ENCODE data around the gene THBS3. TPM values are rescaled to one million over a fixed set of nuclear protein-coding genes. Genes with fewer than 3 reads are reported as not detected.

The THBS3 gene
- polyA plus RNA-seq, 6 donors from 2014 or later = 1.1 to 3.9 (median 2.2) TPM

DNA sequence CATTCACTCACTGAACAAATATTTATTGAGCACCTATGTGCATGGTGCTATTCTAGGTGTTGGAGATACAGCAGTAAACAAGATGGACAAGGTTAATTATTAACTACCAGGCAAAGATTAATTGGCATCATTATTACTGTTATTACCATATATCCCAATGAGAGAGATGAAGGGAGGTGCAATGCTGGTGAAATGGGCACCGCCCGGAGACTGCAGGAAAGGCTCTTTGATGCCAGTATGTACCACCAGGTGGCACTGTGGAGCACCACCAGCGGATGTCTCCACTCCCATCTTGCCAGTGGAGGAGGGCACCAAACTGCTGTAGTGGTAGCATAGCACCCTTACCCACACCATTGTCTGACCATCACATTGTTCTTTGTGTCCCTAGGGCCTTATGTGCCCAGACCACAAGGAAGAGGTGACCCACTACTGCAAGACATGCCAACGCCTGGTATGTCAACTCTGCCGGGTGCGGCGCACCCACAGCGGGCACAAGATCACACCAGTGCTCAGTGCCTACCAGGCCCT is 31.1 kb downstream of the THBS3 start:
- H3K27ac Mint-ChIP-seq = peak overlapping the region in 1 of 6 donors; percentile 35
- no peaks in the 10 kb centered on the region for H3K9me3 Mint-ChIP-seq
- no peaks in the 10 kb centered on the region for H3K27me3 Mint-ChIP-seq
- H3K36me3 Mint-ChIP-seq = no peaks in the 10 kb centered on the region
- H3K4me1 Mint-ChIP-seq = peaks cover 41% of the 10 kb centered on the region in 3 donors
- peak; percentile 75 for DNase-seq
- ATAC-seq (ENCODE audit: low read depth in 2 of 2) = peak; percentile 35 to 52
- H3K4me3 Mint-ChIP-seq = peak overlapping the region in 2 of 8 donors; percentile 32 to 76

DNA sequence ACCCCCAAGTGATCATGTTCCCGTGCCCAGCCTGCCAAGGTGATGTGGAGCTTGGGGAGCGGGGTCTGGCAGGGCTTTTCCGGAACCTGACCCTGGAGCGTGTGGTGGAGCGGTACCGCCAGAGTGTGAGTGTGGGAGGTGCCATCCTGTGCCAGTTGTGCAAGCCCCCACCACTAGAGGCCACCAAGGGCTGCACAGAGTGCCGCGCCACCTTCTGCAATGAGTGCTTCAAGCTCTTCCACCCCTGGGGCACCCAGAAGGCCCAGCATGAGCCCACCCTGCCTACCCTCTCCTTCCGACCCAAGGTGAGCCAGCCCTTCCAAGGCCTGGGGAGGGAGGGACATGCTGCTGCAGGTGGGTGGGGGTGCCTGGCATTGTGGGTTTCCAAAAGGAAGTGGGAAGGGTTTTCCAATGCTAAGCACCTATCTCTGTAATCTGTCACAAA is 31.7 kb downstream of the THBS3 start:
- no peaks in the 10 kb centered on the region for H3K9me3 Mint-ChIP-seq
- H3K4me3 Mint-ChIP-seq = peak overlapping the region in 1 of 8 donors; percentile 76
- no peaks in the 10 kb centered on the region for H3K36me3 Mint-ChIP-seq
- ATAC-seq (ENCODE audit: low read depth in 2 of 2) = no peak
- DNase-seq = no peak
- H3K27me3 Mint-ChIP-seq = no peaks in the 10 kb centered on the region
- no peak overlapping the region for H3K27ac Mint-ChIP-seq
- H3K4me1 Mint-ChIP-seq = peaks cover 41 to 43% (median 41%) of the 10 kb centered on the region in 3 donors

DNA sequence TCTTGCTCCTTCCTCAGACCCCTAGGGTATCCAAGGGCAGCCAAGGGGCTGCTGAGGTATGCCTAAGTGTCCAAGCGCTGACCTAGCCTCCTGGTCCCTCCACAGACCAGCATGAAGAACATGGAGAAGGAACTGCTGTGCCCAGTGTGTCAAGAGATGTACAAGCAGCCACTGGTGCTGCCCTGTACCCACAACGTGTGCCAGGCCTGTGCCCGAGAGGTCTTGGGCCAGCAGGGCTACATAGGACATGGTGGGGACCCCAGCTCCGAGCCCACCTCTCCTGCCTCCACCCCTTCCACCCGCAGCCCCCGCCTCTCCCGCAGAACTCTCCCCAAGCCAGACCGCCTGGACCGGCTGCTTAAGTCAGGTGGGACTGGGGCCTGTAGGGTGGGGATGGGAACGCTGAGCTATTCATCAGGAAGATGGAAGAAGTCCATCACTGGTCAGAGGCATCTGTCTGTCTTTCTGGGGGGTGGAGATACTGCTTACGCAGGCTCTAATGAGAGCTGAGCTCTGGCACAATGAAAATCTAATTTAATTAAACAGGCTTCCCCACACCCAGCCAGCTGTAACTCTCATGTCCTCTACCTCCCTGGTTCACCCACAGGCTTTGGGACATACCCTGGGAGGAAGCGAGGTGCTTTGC is 32.3 kb downstream of the THBS3 start:
- DNase-seq (no peak), ATAC-seq (ENCODE audit: low read depth in 2 of 2) (no peak)
- Mint-ChIP-seq H3K4me1 (peaks cover 41 to 44% (median 41%) of the 10 kb centered on the region in 3 donors), H3K9me3 (no peaks in the 10 kb centered on the region), H3K27ac (peak overlapping the region in 1 of 6 donors; percentile 68), H3K36me3 (no peaks in the 10 kb centered on the region), H3K27me3 (no peaks in the 10 kb centered on the region), H3K4me3 (peak overlapping the region in 6 of 8 donors; percentile 43 to 97 (median 65))

DNA sequence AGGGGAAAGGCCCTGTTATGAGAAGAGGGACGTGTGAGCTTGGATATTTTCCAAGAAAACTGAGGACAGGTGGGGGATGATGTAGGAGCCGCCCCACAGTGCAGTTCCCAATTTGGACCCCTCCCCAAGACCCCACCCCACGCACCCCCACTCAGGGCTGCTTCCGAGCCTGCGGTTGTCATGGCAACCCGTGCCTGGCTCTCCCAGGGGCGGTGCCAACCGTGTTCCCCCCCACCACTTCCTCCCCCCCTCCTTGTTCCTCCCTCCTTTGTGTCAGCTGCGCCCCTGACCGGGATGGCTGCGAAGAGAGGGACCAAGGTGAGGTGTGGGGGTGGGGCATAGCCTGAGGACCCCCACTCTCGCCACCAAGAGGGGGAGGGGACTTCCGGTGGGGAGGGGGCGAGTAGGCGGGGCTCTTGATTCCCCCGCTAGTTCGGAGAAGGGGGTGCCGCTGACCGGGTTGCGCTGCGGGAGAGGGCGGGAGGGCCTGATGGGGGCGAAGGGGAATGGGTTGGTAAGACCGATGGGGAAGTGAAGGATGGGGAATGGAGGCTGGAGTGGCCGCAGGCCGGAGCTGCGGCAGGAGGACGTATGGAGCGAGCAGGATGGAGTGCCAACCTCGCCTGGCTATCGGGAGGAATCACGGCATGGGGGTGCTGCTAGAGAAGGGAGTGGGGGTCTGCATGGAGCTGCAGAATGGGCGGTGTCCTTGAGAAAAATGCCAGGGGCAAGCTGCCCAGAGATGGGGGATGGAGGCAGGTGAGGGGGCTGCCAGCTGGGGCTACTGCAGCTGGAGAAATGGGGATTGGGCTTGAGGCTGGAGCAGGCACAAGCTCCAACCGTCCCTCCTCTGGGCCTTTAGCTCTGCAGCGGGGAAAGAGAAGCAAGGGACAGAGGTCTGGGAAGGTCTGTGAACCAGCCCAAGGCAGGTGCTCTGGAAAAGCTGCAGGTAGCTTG is 33.1 kb downstream of the THBS3 start:
- Mint-ChIP-seq H3K4me3 (peak overlapping the region; percentile 88 to 100 (median 98)), H3K27ac (peak overlapping the region in 3 of 6 donors; percentile 57 to 97 (median 66)), H3K27me3 (no peaks in the 10 kb centered on the region), H3K9me3 (no peaks in the 10 kb centered on the region), H3K4me1 (peaks cover 41 to 46% (median 42%) of the 10 kb centered on the region in 3 donors), H3K36me3 (peaks cover 0 to 2% of the 10 kb centered on the region in 2 donors)
- ATAC-seq (ENCODE audit: low read depth in 2 of 2) = no peak
- DNase-seq = no peak

DNA sequence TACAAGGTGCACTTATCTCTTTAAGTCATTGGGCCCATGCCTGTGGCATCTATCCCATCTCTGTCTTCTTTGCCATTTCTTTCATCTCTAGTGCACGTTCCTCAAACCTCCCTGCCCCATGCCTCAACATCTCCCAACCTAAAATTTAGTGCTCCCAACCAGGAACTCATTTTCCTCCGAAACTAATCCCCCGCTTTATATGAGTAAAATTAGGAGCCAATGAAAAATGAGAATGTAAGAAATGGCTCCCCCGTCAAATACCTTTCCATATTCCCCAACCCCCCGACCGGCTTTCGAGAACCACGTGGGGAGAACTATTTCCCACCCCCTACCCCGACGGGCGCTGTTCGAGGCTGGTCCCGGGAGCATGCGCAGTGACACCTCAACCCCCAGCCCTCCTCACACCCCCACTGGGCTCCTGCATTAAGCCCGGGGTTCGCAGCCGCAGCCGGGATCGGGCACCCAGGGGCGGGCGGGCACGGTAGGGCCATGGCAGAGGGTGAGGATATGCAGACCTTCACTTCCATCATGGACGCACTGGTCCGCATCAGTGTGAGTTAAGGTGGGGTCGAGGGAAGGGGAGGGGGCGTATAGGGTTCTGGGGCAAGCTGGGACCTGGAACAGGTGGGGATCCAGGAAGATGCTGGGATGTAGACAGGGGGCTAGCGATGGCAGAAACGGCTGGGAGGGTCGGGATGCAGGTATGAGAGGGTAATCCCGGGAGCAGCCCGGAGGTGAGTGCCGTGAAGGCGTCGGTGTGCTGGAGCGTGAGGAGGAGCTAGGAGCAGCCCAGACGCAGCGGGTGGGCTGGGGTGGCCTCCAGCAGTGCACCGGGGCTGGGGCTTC is 34.0 kb downstream of the THBS3 start, which contains the start of gene TRIM46:
Gene TRIM46, plus strand, starts transcription at position 372 of the 846 bp plus-strand sequence. Its CDS starts 118 bp downstream, at position 490.
- DNase-seq = no peak

DNA sequence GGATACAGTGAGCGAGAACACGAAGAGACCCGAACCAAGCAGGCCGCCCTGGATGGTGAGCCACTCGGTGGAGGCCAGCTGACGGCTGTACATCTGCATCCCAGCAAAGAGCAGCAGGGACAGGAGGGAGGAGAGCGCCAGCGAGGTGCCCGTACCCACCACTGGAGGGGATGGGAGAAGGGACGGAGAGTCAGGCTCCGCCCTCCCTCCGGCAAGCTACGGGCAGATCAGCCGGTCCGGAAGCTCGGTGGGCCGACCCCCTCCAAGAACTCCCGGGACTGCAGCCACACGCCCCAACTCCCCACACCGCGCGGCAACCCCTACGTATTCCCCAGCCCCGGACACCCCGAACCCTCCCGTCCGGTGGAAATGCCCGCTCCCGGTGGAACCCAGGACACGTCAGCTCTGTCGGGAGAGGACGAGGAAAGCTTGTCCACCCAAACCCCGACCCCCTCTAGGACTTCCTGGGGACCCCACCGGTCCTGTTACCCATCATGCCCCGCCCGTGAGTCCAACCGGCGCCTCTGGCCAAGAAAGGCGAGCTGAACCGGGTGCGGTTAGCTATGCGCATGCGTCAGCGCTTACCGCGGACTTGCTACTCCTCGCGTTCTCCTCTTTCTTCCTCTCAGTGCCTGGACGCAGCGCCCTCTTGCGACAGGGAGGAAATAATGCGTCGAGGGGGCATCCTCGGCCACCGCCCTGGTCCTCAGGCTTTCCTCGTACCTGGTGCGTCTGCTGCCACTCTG is 34.8 kb downstream of the THBS3 start, which contains the start of gene KRTCAP2:
Gene KRTCAP2, minus strand, starts transcription at position 573 of the 746 bp plus-strand sequence. Its CDS starts 80 bp downstream, at position 493.
- DNase-seq (peak; percentile 91), ATAC-seq (ENCODE audit: low read depth in 2 of 2) (peak; percentile 78)
- H3K27me3 Mint-ChIP-seq = no peaks in the 10 kb centered on the region
- peak within 1 kb of the TSS; percentile 96 to 99 (median 98) for H3K27ac Mint-ChIP-seq
- H3K36me3 Mint-ChIP-seq = peaks cover 5 to 9% of the 10 kb centered on the region in 2 donors
- no peaks in the 10 kb centered on the region for H3K9me3 Mint-ChIP-seq
- peak within 1 kb of the TSS; percentile 88 to 100 (median 98) for H3K4me3 Mint-ChIP-seq
- peaks cover 42 to 47% (median 42%) of the 10 kb centered on the region in 3 donors for H3K4me1 Mint-ChIP-seq

More for the DNA sequence above, 34.0 kb downstream of the THBS3 start, which contains the start of gene TRIM46:
- ATAC-seq (ENCODE audit: low read depth in 2 of 2) = peak; percentile 3 to 11
- Mint-ChIP-seq H3K9me3 (no peaks in the 10 kb centered on the region), H3K4me1 (peaks cover 41 to 46% (median 41%) of the 10 kb centered on the region in 3 donors), H3K4me3 (peak within 1 kb of the TSS; percentile 88 to 100 (median 98)), H3K27me3 (no peaks in the 10 kb centered on the region), H3K36me3 (peaks cover 5 to 9% of the 10 kb centered on the region in 2 donors), H3K27ac (peak within 1 kb of the TSS; percentile 96 to 99 (median 98))

DNA sequence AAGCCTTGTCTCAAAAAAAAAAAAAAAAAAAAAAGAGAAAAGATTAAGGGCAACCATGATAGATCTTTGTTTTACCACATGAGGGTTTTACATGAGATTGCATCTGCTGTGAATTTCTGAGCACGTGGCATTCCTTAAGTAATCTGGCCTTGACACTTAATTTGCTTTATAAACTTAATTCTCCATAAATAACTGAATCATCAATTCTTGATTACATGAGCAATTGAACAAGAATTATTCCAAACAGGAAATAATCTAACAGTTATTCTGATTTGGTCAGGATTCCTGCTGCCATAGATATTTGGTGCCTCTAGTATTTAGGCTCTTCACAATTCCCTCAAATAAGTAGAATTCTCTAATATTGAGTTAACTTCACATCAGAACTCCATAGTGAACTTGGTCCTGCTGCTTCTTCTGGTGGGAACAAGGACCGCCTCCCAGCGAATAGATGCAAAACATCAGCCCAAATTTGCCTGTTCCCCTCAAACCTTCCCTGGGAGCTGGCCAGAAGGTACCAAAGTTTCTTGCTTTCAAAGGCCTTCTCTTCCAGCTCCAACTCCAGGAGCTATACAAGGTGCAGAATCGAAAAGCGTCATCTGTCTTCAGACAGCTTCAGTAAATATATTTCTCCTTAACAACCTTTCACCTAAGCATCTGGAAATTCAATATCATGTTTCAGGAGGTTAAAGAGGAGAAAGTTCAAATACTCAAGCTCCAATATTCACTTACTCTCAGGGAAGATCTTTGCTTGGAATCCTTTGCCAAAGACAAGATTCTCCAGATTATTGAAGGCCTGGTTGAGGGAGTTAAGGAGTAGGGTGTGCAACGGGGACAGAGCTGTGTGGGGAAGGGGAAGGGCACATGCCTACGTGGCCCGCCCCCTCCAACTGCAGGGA is 35.6 kb downstream of the THBS3 start:
- Mint-ChIP-seq H3K27me3 (no peaks in the 10 kb centered on the region), H3K4me1 (peaks cover 49 to 53% (median 51%) of the 10 kb centered on the region in 3 donors), H3K9me3 (no peaks in the 10 kb centered on the region), H3K36me3 (peaks cover 5 to 9% of the 10 kb centered on the region in 2 donors), H3K4me3 (peak overlapping the region; percentile 88 to 100 (median 98)), H3K27ac (peak overlapping the region; percentile 94 to 99 (median 98))
- ATAC-seq (ENCODE audit: low read depth in 2 of 2) = peak; percentile 23 to 26
- DNase-seq = no peak

DNA sequence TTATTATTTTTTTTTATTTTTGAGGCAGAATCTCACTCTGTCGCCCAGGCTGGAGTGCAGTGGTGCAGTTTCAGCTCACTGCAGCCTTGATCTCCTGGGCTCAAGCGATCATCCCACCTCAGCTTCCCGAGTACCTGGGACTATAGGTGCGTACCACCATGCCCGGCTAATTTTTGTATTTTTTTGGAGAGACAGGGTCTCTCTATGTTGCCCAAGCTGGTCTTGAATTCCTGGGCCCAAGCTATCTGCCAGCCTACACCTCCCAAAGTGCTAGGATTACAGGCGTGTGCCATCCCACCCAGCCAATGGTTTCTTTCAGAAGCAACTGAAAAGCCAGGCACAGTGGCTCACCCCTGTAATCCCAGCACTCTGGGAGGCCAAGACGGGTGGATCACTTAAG is 36.9 kb downstream of the THBS3 start:
- ATAC-seq (ENCODE audit: low read depth in 2 of 2) (no peak), DNase-seq (no peak)
- H3K4me3 Mint-ChIP-seq = peak overlapping the region in 3 of 8 donors; percentile 88 to 100 (median 99)
- peaks cover 5 to 9% of the 10 kb centered on the region in 2 donors for H3K36me3 Mint-ChIP-seq
- H3K27me3 Mint-ChIP-seq = no peaks in the 10 kb centered on the region
- peak overlapping the region in 1 of 6 donors; percentile 19 for H3K27ac Mint-ChIP-seq
- H3K9me3 Mint-ChIP-seq = no peaks in the 10 kb centered on the region
- peaks cover 49 to 53% (median 49%) of the 10 kb centered on the region in 3 donors for H3K4me1 Mint-ChIP-seq

DNA sequence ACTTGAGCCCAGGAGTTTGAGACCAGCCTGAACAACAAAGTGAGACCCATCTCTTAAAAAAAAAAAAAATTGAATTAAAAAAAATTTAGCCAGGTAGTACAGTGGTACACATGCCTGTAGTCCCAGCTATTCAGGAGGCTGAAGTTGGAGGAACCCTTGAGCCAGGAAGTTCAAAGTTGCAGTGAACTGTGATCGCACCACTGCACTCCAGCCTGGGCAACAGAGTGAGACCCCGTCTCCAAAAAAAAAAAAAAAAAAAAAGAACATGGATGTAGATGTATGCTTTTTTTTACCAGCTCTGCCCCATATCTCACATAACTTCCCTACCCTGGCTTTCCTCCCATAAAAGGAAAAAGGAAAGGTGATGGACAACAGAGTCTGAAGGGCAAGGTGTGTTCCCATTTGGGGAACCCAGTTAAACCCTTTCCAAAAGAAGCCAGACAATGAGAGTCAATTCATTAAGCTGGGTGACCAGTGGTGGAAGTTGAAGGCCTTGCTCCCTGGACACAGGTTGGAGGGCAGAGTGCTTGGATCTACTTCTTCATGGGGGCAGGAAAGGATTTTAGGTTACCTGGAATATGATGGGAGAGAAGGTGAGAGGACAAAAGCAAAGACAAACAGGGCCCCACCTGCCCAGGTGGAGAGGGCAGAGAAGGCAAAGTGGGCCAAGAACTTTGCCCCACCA is 37.5 kb downstream of the THBS3 start:
- DNase-seq = no peak
- ATAC-seq (ENCODE audit: low read depth in 2 of 2) = no peak
- no peaks in the 10 kb centered on the region for H3K27me3 Mint-ChIP-seq
- peak overlapping the region in 1 of 6 donors; percentile 42 for H3K27ac Mint-ChIP-seq
- no peaks in the 10 kb centered on the region for H3K9me3 Mint-ChIP-seq
- peaks cover 49 to 56% (median 49%) of the 10 kb centered on the region in 3 donors for H3K4me1 Mint-ChIP-seq
- H3K4me3 Mint-ChIP-seq = peak overlapping the region in 4 of 8 donors; percentile 10 to 63 (median 30)
- H3K36me3 Mint-ChIP-seq = peaks cover 5 to 9% of the 10 kb centered on the region in 2 donors

DNA sequence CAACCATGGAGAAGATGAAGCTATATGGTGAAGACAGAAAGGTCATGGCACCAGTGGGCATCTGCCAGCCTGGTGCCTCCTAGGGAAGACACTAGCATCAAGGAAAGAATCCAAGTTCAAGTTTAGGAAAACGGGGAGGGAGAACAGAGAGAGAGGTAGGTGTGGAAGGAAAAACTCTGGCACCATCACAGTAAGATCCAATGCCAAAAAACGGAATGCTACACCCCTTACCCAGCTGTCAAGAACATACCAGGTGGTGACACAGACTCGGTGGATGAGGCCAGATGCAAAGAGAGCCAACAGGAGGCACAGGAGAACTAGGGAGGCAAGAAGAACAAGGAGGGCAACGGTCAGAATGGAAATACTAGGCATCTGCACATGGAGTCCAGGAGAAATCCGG is 38.2 kb downstream of the THBS3 start:
- Mint-ChIP-seq H3K9me3 (no peaks in the 10 kb centered on the region), H3K36me3 (peaks cover 5 to 9% of the 10 kb centered on the region in 2 donors), H3K4me1 (peaks cover 44 to 50% (median 44%) of the 10 kb centered on the region in 3 donors), H3K27me3 (no peaks in the 10 kb centered on the region), H3K27ac (peak overlapping the region in 1 of 6 donors; percentile 8), H3K4me3 (peak overlapping the region in 2 of 8 donors; percentile 41 to 44)
- DNase-seq (no peak), ATAC-seq (ENCODE audit: low read depth in 2 of 2) (no peak)

Data from naive B cell (primary cell).